GM23338 (cell line): Measurements from ENCODE around the gene NCKAP1. TPM values are rescaled to one million over a fixed set of nuclear protein-coding genes. Genes with fewer than 3 reads are reported as not detected.
A peak's percentile ranks its signal among the peaks of the same experiment; 100 is the strongest.
"Not testable (repeated sequence)": the region's sequence is repeated elsewhere in the genome, so short reads cannot be mapped to it uniquely, and the experiment has no call there.

Experiments
- ATAC-seq: fragments of 200-7000 bp; cut with Tn5 transposase; 3 replicates; pipeline ENCODE4 v1.9.1; 2020
- DNase-seq: peaks from one replicate; pipeline ENCODE4 v3.0.0-alpha.2; 2015; ENCODE audit warnings: low spot score
- H2AFZ ChIP-seq: fragments of 200-600 bp; sonication (generic); 2 replicates; pipeline ENCODE4 v1.8.0; 2016; ENCODE audit warnings: antibody characterized with exemption, mild to moderate bottlenecking, moderate library complexity
- H3F3A ChIP-seq: fragments of 200-600 bp; sonication (generic); replicated peaks from 2 replicates; pipeline ENCODE4 v1.8.0; 2017; ENCODE audit warnings: antibody characterized with exemption, mixed run types, low read depth
- H3K27ac ChIP-seq: fragments of 200-600 bp; sonication (generic); 2 replicates; pipeline ENCODE4 v1.6.1; 2016; ENCODE audit warnings: low read depth
- H3K27me3 ChIP-seq: fragments of 200-600 bp; sonication (generic); 2 replicates; pipeline ENCODE4 v1.8.0; 2016; ENCODE audit warnings: mild to moderate bottlenecking, mixed run types, moderate library complexity; ENCODE audit not compliant: insufficient read depth
- H3K36me3 ChIP-seq: fragments of 200-600 bp; sonication (generic); 2 replicates; pipeline ENCODE4 v1.8.0; 2016; ENCODE audit warnings: mild to moderate bottlenecking; ENCODE audit not compliant: insufficient read depth
- H3K4me1 ChIP-seq: fragments of 200-600 bp; sonication (generic); 2 replicates; pipeline ENCODE4 v1.8.0; 2016; ENCODE audit warnings: mild to moderate bottlenecking, moderate library complexity; ENCODE audit not compliant: insufficient read depth
- H3K4me2 ChIP-seq: fragments of 200-600 bp; sonication (generic); 2 replicates; pipeline ENCODE4 v1.7.1; 2017; ENCODE audit warnings: mixed run types
- H3K4me3 ChIP-seq: fragments of 200-600 bp; sonication (generic); 2 replicates; pipeline ENCODE4 v1.6.1; 2016; ENCODE audit warnings: mixed run types
- H3K79me2 ChIP-seq: fragments of 200-600 bp; sonication (generic); replicated peaks from 2 replicates; pipeline ENCODE4 v1.8.0; 2017; ENCODE audit warnings: mild to moderate bottlenecking; ENCODE audit not compliant: insufficient read depth
- H3K9me2 ChIP-seq: fragments of 200-600 bp; sonication (generic); 2 replicates; pipeline ENCODE4 v1.8.0; 2017; ENCODE audit not compliant: insufficient read depth
- H4K20me1 ChIP-seq: fragments of 200-600 bp; sonication (generic); replicated peaks from 2 replicates; pipeline ENCODE4 v1.8.0; 2017; ENCODE audit warnings: mild to moderate bottlenecking; ENCODE audit not compliant: insufficient read depth
- H3K27ac Mint-ChIP-seq: 2 replicates; pipeline ENCODE4 v1.8.0; 2020; ENCODE audit warnings: inconsistent platforms, mild to moderate bottlenecking, moderate library complexity, mixed read lengths
- H3K27me3 Mint-ChIP-seq: 3 replicates; pipeline ENCODE4 v1.8.0; 2022; ENCODE audit warnings: low read depth, mild to moderate bottlenecking, moderate library complexity, mixed read lengths, inconsistent platforms; ENCODE audit not compliant: insufficient read depth, poor library complexity
- H3K36me3 Mint-ChIP-seq: 3 replicates; pipeline ENCODE4 v1.8.0; 2021; ENCODE audit warnings: low read depth, mild to moderate bottlenecking, inconsistent platforms, moderate library complexity, mixed read lengths
- H3K4me1 Mint-ChIP-seq: 3 replicates; pipeline ENCODE4 v1.8.0; 2020; ENCODE audit warnings: mild to moderate bottlenecking, inconsistent platforms, mixed read lengths
- H3K4me3 Mint-ChIP-seq: 3 replicates; pipeline ENCODE4 v1.8.0; 2021; ENCODE audit warnings: moderate library complexity, mild to moderate bottlenecking, inconsistent platforms, mixed read lengths
- H3K9me3 Mint-ChIP-seq: 3 replicates; pipeline ENCODE4 v1.8.0; 2020; ENCODE audit warnings: moderate library complexity, mild to moderate bottlenecking, inconsistent platforms, mixed read lengths
- CREB1 ChIP-seq: fragments of 250-450 bp; sonication (Bioruptor Pico); IDR thresholded peaks from 2 replicates; pipeline ENCODE4 v1.5.0; 2020; ENCODE audit warnings: low read depth, mild to moderate bottlenecking, moderate library complexity
- CTCF ChIP-seq, 2 experiments: fragments of 200-600 bp in 1 of 2; sonication (generic) in 1 of 2; conservative IDR thresholded peaks; 2 replicates each; pipeline versions ENCODE4 v1.5.1 to v1.6.1; 2016 to 2017; ENCODE audit warnings: antibody characterized with exemption in 2 of 2, low read depth in 2 of 2, mild to moderate bottlenecking in 2 of 2, moderate library complexity in 1 of 2
- EZH2 ChIP-seq: fragments of 200-600 bp; sonication (generic); IDR thresholded peaks from one replicate; pipeline ENCODE4 v1.8.0; 2017; ENCODE audit warnings: antibody characterized with exemption, mild to moderate bottlenecking, low read depth; ENCODE audit not compliant: unreplicated experiment
- NANOG ChIP-seq: IDR thresholded peaks from 2 replicates; pipeline ENCODE4 v1.6.1; 2016; ENCODE audit warnings: antibody characterized with exemption, borderline replicate concordance
- ZNF114 ChIP-seq: fragments of 250-450 bp; sonication (Bioruptor Pico); IDR thresholded peaks from 2 replicates; pipeline ENCODE4 v1.5.0; 2020; ENCODE audit warnings: mild to moderate bottlenecking, moderate library complexity
- polyA plus RNA-seq: library from polyadenylated mRNA; unstranded; fragments of >200 nt; fragmentation: Nextera tagmentation; extraction: Ambion mirVana; gene quantifications from 2 replicates; pipeline ENCODE4 v1.2.1, GENCODE V29; 2016
- total RNA-seq: library from RNA; depleted of rRNA; stranded (reverse); fragments of >200 nt; shearing (Covaris generic); gene quantifications from 2 replicates; pipeline ENCODE4 v1.2.3, GENCODE V29; 2014
- TF ChIP-seq, protein P1 (sequence below): IDR thresholded peaks from 2 replicates; pipeline ENCODE4 v1.6.1; 2016; ENCODE audit warnings: antibody characterized with exemption

Gene NCKAP1
- total and polyA plus RNA-seq, 2 experiments from 2014 or later = 53.8 to 157 TPM

GRCh38 chr2:182981475-182981874 is 56.8 kb downstream of the NCKAP1 start:
- H3K79me2 ChIP-seq, H3K4me1 ChIP-seq, H4K20me1 ChIP-seq, H3K27ac Mint-ChIP-seq, H3F3A ChIP-seq, H3K4me1 Mint-ChIP-seq, H3K27ac ChIP-seq, H3K4me2 ChIP-seq, H3K27me3 ChIP-seq, H3K27me3 Mint-ChIP-seq, ATAC-seq, H3K9me2 ChIP-seq, H3K4me3 ChIP-seq, H2AFZ ChIP-seq, H3K9me3 Mint-ChIP-seq, H3K4me3 Mint-ChIP-seq: not testable (repeated sequence)
- DNase-seq = peak; percentile 33
- H3K36me3 Mint-ChIP-seq = peaks cover 48% of the 10 kb centered on the region
- peaks cover 26% of the 10 kb centered on the region; the same call in 1 of the 2 replicates for H3K36me3 ChIP-seq

GRCh38 chr2:182980652-182981051 is 57.6 kb downstream of the NCKAP1 start:
- Histone ChIP-seq H4K20me1 (no peaks in the 10 kb centered on the region), H3K4me3 (no peak overlapping the region), H2AFZ (no peak overlapping the region), H3K4me1 (no peaks in the 10 kb centered on the region), H3K79me2 (no peaks in the 10 kb centered on the region), H3K27ac (no peak overlapping the region), H3K9me2 (no peaks in the 10 kb centered on the region), H3F3A (0 out of 2 replicates have a peak, but pooled peaks cover 5% of the 10 kb centered on the region), H3K27me3 (no peaks in the 10 kb centered on the region), H3K4me2 (no peak overlapping the region), H3K36me3 (peaks cover 26% of the 10 kb centered on the region; the same call in 1 of the 2 replicates)
- ATAC-seq (no peak), DNase-seq (no peak)
- no peak overlapping the region for H3K4me3 Mint-ChIP-seq
- H3K27me3 Mint-ChIP-seq = no peaks in the 10 kb centered on the region
- TF ChIP-seq NANOG (no peak), ZNF114 (CRISPR knock-in tag) (no peak), CREB1 (CRISPR knock-in tag) (no peak), EZH2 (no peak)
- TF ChIP-seq, protein P1, sequence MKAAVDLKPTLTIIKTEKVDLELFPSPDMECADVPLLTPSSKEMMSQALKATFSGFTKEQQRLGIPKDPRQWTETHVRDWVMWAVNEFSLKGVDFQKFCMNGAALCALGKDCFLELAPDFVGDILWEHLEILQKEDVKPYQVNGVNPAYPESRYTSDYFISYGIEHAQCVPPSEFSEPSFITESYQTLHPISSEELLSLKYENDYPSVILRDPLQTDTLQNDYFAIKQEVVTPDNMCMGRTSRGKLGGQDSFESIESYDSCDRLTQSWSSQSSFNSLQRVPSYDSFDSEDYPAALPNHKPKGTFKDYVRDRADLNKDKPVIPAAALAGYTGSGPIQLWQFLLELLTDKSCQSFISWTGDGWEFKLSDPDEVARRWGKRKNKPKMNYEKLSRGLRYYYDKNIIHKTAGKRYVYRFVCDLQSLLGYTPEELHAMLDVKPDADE = no peak
- H3K27ac Mint-ChIP-seq = no peak overlapping the region
- no peaks in the 10 kb centered on the region for H3K4me1 Mint-ChIP-seq
- peaks cover 47% of the 10 kb centered on the region; the same call in 2 of the 3 replicates for H3K36me3 Mint-ChIP-seq
- H3K9me3 Mint-ChIP-seq = no peaks in the 10 kb centered on the region

DNA sequence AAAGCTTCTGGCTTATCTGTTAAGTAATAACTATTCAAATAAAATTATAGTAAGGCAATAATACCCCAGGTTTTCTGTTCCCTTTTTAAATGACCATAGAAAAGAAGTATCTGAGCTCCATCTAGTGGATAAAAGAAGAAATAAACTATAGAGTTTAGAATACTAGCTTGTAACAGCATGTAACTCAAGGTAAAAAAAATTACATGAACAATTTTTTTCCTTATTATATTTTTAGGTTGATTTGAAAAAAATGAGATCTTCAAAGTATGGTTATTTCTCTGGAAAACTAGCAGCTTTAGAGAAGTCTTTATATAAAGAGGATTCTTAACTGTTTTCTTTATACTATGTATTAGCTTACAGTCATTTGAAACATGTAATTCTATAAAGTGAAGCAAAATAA is 58.1 kb downstream of the NCKAP1 start:
- peak; percentile 69 for DNase-seq
- Histone ChIP-seq H3F3A (0 out of 2 replicates have a peak, but pooled peaks cover 5% of the 10 kb centered on the region), H3K4me1 (no peaks in the 10 kb centered on the region), H3K79me2 (no peaks in the 10 kb centered on the region), H3K9me2 (no peaks in the 10 kb centered on the region), H4K20me1 (no peaks in the 10 kb centered on the region), H2AFZ (no peak overlapping the region), H3K4me2 (no peak overlapping the region), H3K4me3 (no peak overlapping the region), H3K27me3 (no peaks in the 10 kb centered on the region), H3K36me3 (peaks cover 26% of the 10 kb centered on the region; the same call in 1 of the 2 replicates), H3K27ac (no peak overlapping the region)
- Mint-ChIP-seq H3K27ac (no peak overlapping the region), H3K27me3 (no peaks in the 10 kb centered on the region), H3K9me3 (no peaks in the 10 kb centered on the region), H3K4me3 (no peak overlapping the region), H3K4me1 (no peaks in the 10 kb centered on the region), H3K36me3 (peaks cover 47% of the 10 kb centered on the region; the same call in 2 of the 3 replicates)
- TF ChIP-seq CTCF (conservative IDR thresholded peaks at IDR 0.05; ENCODE audit: low read depth in 2 of 2) = peak in 1 of 2 experiments; percentile 76; a peak in 3 of 4 replicates
- no peak for TF ChIP-seq NANOG
- no peak for ATAC-seq
